ENCODE results near the gene NCR2.

GRCh38 chr6:41367700-41368099 lies 32.3 kb downstream of the NCR2 start:
- no peak for TF ChIP-seq ESRRG (CRISPR knock-in tag; IDR thresholded peaks at IDR 0.05)
- TF ChIP-seq TCF4 (CRISPR knock-in tag; IDR thresholded peaks at IDR 0.05; ENCODE audit: borderline replicate concordance): no peak
- no peak for TF ChIP-seq ZFP3 (CRISPR knock-in tag; IDR thresholded peaks at IDR 0.05)
- TF ChIP-seq OSR1 (CRISPR knock-in tag; IDR thresholded peaks at IDR 0.05): no peak
- TF ChIP-seq CREB5 (CRISPR knock-in tag; IDR thresholded peaks at IDR 0.05; ENCODE audit: low read depth): no peak
- no peak for TF ChIP-seq SNAI2 (CRISPR knock-in tag; IDR thresholded peaks at IDR 0.05)
